GM12878 (cell line): ENCODE results near the gene DNAJC18. TPM values are rescaled to one million over a fixed set of nuclear protein-coding genes. Genes with fewer than 3 reads are reported as not detected.

Source experiments
- ATF2 ChIP-seq: IDR thresholded peaks from 2 replicates; pipeline ENCODE4 v1.6.1; 2012; ENCODE audit warnings: low read length, inconsistent platforms
- ATF7 ChIP-seq: fragments of 450-650 bp; IDR thresholded peaks from 2 replicates; pipeline ENCODE4 v1.6.1; 2016; ENCODE audit warnings: low read depth, mild to moderate bottlenecking
- BACH1 ChIP-seq: fragments of 450-650 bp; IDR thresholded peaks from 2 replicates; pipeline ENCODE4 v1.6.1; 2017; ENCODE audit warnings: mild to moderate bottlenecking, borderline replicate concordance
- BCL11A ChIP-seq: IDR thresholded peaks from 2 replicates; pipeline ENCODE4 v1.6.1; 2011; ENCODE audit warnings: low read depth, low read length
- CEBPB ChIP-seq, 2 experiments: fragments of 150-350 bp in 1 of 2; IDR thresholded peaks; 2 replicates each; pipeline ENCODE4 v1.6.1; 2012 to 2014; ENCODE audit warnings: low read depth in 2 of 2, low read length in 2 of 2, borderline replicate concordance in 1 of 2, inconsistent platforms in 1 of 2
- CREB1 ChIP-seq: IDR thresholded peaks from 2 replicates; pipeline ENCODE4 v1.6.1; 2012; ENCODE audit warnings: low read depth, mild to moderate bottlenecking, inconsistent platforms
- DPF2 ChIP-seq: fragments of 450-650 bp; IDR thresholded peaks from 2 replicates; pipeline ENCODE4 v1.6.1; 2017; ENCODE audit warnings: mild to moderate bottlenecking
- GATAD2B ChIP-seq: fragments of 450-650 bp; conservative IDR thresholded peaks from 2 replicates; pipeline ENCODE4 v1.6.1; 2017; ENCODE audit warnings: low read depth, mild to moderate bottlenecking, moderate library complexity
- MLLT1 ChIP-seq: fragments of 450-650 bp; IDR thresholded peaks from 2 replicates; pipeline ENCODE4 v1.6.1; 2016; ENCODE audit warnings: mild to moderate bottlenecking
- NBN ChIP-seq: fragments of 450-650 bp; IDR thresholded peaks from 2 replicates; pipeline ENCODE4 v1.6.1; 2016
- REST ChIP-seq: IDR thresholded peaks from 2 replicates; pipeline ENCODE4 v1.6.1; 2012; ENCODE audit warnings: mild to moderate bottlenecking, low read depth, low read length
- ZBTB40 ChIP-seq: fragments of 450-650 bp; IDR thresholded peaks from 2 replicates; pipeline ENCODE4 v1.6.1; 2016; ENCODE audit warnings: mild to moderate bottlenecking, moderate library complexity, borderline replicate concordance
- polyA plus RNA-seq, 11 experiments: library from polyadenylated mRNA; depleted of rRNA in 4 of 11; unstranded in 6 of 11; stranded (reverse) in 5 of 11; fragments of >200 nt; fragmentation: Nextera tagmentation in 4 of 11; fragmentation: Illumina TruSeq in 1 of 11; extraction: Ambion mirVana in 4 of 11; extraction: Trizol in 1 of 11; gene quantifications; 1 replicate in 1 of 11; 2 replicates in 10 of 11; pipeline versions ENCODE4 v1.2.1 to v1.2.3, GENCODE V29; 2011 to 2016; ENCODE audit warnings: inconsistent platforms in 2 of 11, missing spikeins in 2 of 11, low read depth in 1 of 11
- total RNA-seq, 4 experiments: library from RNA; depleted of rRNA in 3 of 4; stranded (reverse); fragments of >200 nt in 3 of 4; fragmentation: Illumina TruSeq in 1 of 4; extraction: Trizol in 1 of 4; gene quantifications; 2 replicates each; pipeline versions ENCODE4 v1.2.1 to v1.2.3, GENCODE V29; 2013 to 2021

Gene DNAJC18
- total and polyA plus RNA-seq, 10 of the 15 experiments (the other 5 are each of a cell fraction or from before 2014, with no cell fraction given), result 6.4 to 26.7 (median 17.7) TPM

- TF ChIP-seq ATF2 (no peak), ZBTB40 (no peak), REST (no peak), GATAD2B (no peak), ATF7 (no peak), NBN (no peak), CREB1 (no peak), BCL11A (no peak), MLLT1 (0 out of 2 replicates have a peak, but pooled peaks have one; percentile 25), CEBPB (IDR thresholded peaks at IDR 0.05; ENCODE audit: borderline replicate concordance in 1 of 2, low read depth in 2 of 2, low read length in 2 of 2) (no peak), DPF2 (0 out of 2 replicates have a peak, but pooled peaks have one; percentile 11), BACH1 (no peak)
Measured at GRCh38 chr5:139438707-139439012, 665 bp downstream of the DNAJC18 start (continued).
